Lung (tissue), 12 donors: Measurements from ENCODE around the gene SHANK1. TPM values are rescaled to one million over a fixed set of nuclear protein-coding genes. Genes with fewer than 3 reads are reported as not detected.

Source experiments
- ATAC-seq: fragments of 200-7000 bp; cut with Tn5 transposase; one replicate; pipeline ENCODE4 v1.9.1; 2020; ENCODE audit warnings: moderate number of reproducible peaks; ENCODE audit not compliant: insufficient read depth, low FRiP score
- DNase-seq, 3 donors: peaks; one replicate each; pipeline ENCODE4 v3.0.0-alpha.2; 2013 to 2017
- H3K27ac ChIP-seq, 2 donors: one replicate each; pipeline ENCODE4 v1.5.1; 2013; ENCODE audit warnings: mild to moderate bottlenecking in 2 of 2, moderate library complexity in 2 of 2, control low read depth in 1 of 2, inconsistent platforms in 1 of 2, low read depth in 1 of 2, low read length in 1 of 2
- H3K27me3 ChIP-seq, 3 donors: one replicate each; pipeline ENCODE4 v1.5.1; 2013; ENCODE audit warnings: low read length in 2 of 3; ENCODE audit not compliant: control insufficient read depth in 3 of 3, insufficient read depth in 3 of 3
- H3K36me3 ChIP-seq, 4 donors: one replicate each; pipeline ENCODE4 v1.5.1; 2013; ENCODE audit warnings: low read length in 4 of 4, mild to moderate bottlenecking in 1 of 4, moderate library complexity in 1 of 4; ENCODE audit not compliant: control insufficient read depth in 4 of 4, insufficient read depth in 4 of 4
- H3K4me1 ChIP-seq, 5 donors: one replicate each; pipeline ENCODE4 v1.5.1; 2013; ENCODE audit warnings: low read length in 5 of 5, mild to moderate bottlenecking in 2 of 5, moderate library complexity in 1 of 5; ENCODE audit not compliant: control insufficient read depth in 5 of 5, insufficient read depth in 5 of 5
- H3K4me3 ChIP-seq: one replicate; pipeline ENCODE4 v1.5.1; 2013; ENCODE audit warnings: mild to moderate bottlenecking, control low read depth, moderate library complexity
- H3K9ac ChIP-seq, 2 donors: one replicate each; pipeline ENCODE4 v1.5.1; 2013; ENCODE audit warnings: low read length in 2 of 2, control low read depth in 1 of 2; ENCODE audit not compliant: insufficient read depth in 1 of 2
- H3K9me3 ChIP-seq, 4 donors: one replicate each; pipeline ENCODE4 v1.5.1; 2013; ENCODE audit warnings: low read length in 3 of 4, mild to moderate bottlenecking in 1 of 4, moderate library complexity in 1 of 4; ENCODE audit not compliant: control insufficient read depth in 4 of 4, insufficient read depth in 3 of 4
- WGBS, 2 donors: extraction: QIAGEN DNeasy Blood & Tissue Kit; methylation state at CpG; one replicate each; pipeline ENCODE4 v1.1.7; 2013; 5-methylcytosine and 5-hydroxymethylcytosine counted together
- polyA plus RNA-seq, 2 donors: library from polyadenylated mRNA; stranded (reverse); fragments of 200-250 nt; gene quantifications; one replicate each; pipeline ENCODE4 v1.2.1, GENCODE V29; 2013
- total RNA-seq, 2 donors: library from RNA; depleted of rRNA in 1 of 2; stranded (reverse); fragments of >200 nt in 1 of 2; gene quantifications; one replicate each; pipeline ENCODE4 v1.2.1, GENCODE V29; 2014 to 2021
- TF ChIP-seq, protein P1 (sequence below): IDR thresholded peaks from 2 replicates; pipeline ENCODE4 v1.5.1; 2012; ENCODE audit warnings: mild to moderate bottlenecking; ENCODE audit errors: control extremely low read depth, extremely low read depth
- donor health status: control.
- donor health status: control.
- donor health status: Bipolar disorder and iron deficiency.
- donor health status: healthy.
- donor health status: DM: yes; HTN: yes; CAD: no.

The SHANK1 gene
- total and polyA plus RNA-seq, 4 donors: 0.15 to 1.2 (median 0.21) TPM

DNA sequence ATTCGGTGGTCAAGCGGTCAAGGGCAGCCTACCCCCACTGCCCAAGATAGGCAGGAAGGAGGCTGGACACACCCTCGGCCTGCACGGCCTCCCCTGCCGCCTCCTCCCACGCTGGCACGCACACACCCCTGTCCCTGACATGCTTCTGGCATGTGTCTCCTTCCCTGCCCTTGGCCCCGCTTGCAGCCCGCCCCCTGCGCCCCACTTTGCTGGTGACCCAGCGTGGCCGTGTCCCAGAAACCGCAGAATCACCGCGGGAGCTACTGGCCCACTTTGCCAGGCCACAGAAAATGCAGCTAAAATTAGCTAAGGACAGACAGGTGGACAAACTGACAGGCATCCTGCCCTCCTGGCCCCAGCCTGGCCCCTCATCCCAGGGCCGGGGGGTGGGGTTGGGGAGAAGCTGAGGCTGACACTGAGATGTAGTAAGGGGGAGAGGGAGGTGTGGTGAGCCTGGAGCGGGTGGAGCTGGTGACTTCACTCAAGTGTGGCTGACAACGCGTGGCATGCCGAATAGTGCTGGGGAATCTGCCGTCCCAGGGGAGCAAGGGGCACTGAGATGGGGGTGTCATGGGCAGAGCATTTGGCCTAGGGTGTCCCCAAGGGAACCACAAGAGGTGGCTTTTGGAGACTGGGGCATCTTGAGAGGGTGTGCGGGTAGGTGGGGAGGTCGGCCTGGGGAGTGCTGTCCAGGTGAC lies 2.4 kb downstream of the SHANK1 start:
- H3K9me3 ChIP-seq: peaks cover 0 to 7% (median 0%) of the 10 kb centered on the region in 4 donors
- peaks cover 0 to 19% (median 4%) of the 10 kb centered on the region in 3 donors for H3K27me3 ChIP-seq
- no peak overlapping the region for H3K27ac ChIP-seq
- no peak overlapping the region for H3K9ac ChIP-seq
- H3K36me3 ChIP-seq: no peaks in the 10 kb centered on the region
- WGBS, 2 donors: 62 to 63% methylated on average over 23 of the region's 23 CpGs
- TF ChIP-seq, protein P1, sequence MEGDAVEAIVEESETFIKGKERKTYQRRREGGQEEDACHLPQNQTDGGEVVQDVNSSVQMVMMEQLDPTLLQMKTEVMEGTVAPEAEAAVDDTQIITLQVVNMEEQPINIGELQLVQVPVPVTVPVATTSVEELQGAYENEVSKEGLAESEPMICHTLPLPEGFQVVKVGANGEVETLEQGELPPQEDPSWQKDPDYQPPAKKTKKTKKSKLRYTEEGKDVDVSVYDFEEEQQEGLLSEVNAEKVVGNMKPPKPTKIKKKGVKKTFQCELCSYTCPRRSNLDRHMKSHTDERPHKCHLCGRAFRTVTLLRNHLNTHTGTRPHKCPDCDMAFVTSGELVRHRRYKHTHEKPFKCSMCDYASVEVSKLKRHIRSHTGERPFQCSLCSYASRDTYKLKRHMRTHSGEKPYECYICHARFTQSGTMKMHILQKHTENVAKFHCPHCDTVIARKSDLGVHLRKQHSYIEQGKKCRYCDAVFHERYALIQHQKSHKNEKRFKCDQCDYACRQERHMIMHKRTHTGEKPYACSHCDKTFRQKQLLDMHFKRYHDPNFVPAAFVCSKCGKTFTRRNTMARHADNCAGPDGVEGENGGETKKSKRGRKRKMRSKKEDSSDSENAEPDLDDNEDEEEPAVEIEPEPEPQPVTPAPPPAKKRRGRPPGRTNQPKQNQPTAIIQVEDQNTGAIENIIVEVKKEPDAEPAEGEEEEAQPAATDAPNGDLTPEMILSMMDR: no peak
- ATAC-seq (no peak), DNase-seq (no peak)
- H3K4me3 ChIP-seq: no peak overlapping the region
- peaks cover 0 to 12% (median 0%) of the 10 kb centered on the region in 5 donors for H3K4me1 ChIP-seq

DNA sequence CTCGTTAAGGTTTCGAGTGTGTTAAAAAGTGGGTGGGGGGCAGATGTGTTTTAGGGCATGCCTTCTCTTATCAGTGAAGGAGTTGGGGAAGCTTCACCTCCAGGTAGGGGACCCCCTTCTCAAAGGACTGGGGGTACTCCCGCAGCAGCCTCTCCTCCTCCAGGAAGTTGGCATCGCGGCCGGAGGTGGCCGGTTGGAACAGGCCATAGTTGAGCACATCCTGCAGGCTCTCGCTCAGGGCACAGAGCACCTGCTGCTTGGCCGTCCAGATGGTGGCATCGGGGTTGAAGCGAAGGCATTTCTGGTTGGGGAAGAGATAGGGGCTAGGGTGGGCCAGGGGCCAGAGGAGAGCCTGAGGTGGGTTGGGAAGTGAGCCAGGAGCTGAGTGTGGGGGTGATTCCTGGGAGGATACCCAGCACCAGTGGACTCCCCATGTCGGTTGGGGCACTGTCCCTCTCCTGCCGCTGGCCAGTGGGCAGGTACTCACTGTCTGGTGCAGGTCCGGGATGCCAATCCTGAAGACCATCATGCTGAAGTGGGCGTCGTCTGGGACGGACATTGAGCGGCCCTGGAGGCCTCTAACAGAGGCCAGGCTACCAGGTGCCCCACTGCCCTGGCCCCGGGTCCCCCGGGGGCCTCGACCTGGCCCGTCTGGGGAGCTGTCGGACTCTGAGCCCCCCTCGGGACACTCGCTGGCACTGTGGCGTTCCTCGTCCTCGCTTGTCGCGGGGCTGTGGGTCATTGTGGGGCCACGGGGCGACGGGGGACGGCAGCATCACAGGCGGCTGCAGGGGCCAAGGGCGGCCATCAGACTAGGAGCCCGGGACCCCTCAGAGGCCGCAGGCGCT lies 3.2 kb downstream of the SHANK1 start:
- DNase-seq (no peak), ATAC-seq (no peak)
- Histone ChIP-seq H3K9me3 (peaks cover 0 to 9% (median 0%) of the 10 kb centered on the region in 4 donors), H3K27me3 (peaks cover 0 to 19% (median 7%) of the 10 kb centered on the region in 3 donors), H3K27ac (no peak overlapping the region), H3K4me1 (peaks cover 0 to 6% (median 0%) of the 10 kb centered on the region in 5 donors), H3K36me3 (no peaks in the 10 kb centered on the region), H3K4me3 (no peak overlapping the region), H3K9ac (no peak overlapping the region)
- TF ChIP-seq, protein P1: no peak
- 80 to 89% methylated on average over 35 to 39 of the region's 39 CpGs for WGBS, 2 donors

DNA sequence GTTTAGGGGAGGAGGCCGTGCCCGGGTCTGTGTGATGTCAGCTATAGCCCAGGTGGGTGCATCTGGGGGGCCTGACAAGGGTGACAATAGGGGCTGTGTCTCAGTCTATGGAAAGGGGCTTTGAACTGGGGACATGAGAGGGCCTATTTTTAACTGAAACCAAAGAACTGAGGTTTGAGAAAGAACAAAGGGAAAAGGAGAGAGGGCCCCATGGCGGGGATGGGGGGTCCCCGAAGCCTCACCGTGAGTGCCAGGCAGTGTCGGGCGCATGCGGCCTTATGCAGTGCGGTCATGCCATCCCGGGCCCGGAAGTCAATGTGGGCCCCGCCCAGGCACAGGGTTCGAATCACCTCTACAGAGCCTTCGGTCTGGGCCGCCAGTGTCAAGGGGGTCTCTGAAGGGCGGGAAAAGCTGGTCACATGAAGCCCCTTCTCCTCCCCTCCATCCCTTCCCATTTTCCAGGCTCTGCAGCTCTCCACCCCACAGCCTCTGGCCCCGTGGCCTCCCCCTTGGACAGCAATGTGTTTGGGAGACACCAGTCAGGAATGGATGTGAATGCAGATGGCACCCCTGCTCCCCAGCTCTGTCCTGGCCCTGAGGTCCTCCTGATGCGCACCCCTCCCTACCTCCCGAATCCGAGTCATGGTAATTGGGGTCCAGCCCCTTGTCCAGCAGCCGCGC lies 5.9 kb downstream of the SHANK1 start:
- no peak for ATAC-seq
- peaks cover 0 to 10% (median 0%) of the 10 kb centered on the region in 4 donors for H3K9me3 ChIP-seq
- TF ChIP-seq, protein P1: no peak
- H3K36me3 ChIP-seq: no peaks in the 10 kb centered on the region
- peaks cover 0 to 7% (median 7%) of the 10 kb centered on the region in 3 donors for H3K27me3 ChIP-seq
- H3K4me3 ChIP-seq: no peak overlapping the region
- no peak overlapping the region for H3K9ac ChIP-seq
- DNase-seq: no peak
- 86 to 94% methylated on average over 21 to 22 of the region's 22 CpGs for WGBS, 2 donors
- H3K4me1 ChIP-seq: peaks cover 0 to 6% (median 0%) of the 10 kb centered on the region in 5 donors
- H3K27ac ChIP-seq: no peak overlapping the region
